Peyer's patch (tissue), 4 donors: ENCODE data around the gene KRT78. TPM values are rescaled to one million over a fixed set of nuclear protein-coding genes. Genes with fewer than 3 reads are reported as not detected.
A peak's percentile ranks its signal among the peaks of the same experiment; 100 is the strongest.

Experiments
- DNase-seq, 3 donors: peaks; one replicate each; pipeline ENCODE4 v3.0.0-alpha.2; 2017 to 2019
- H3K27ac ChIP-seq, 4 donors: fragments of 200-600 bp; sonication (generic); one replicate each; pipeline ENCODE4 v1.5.1; 2016 to 2019
- H3K27me3 ChIP-seq, 2 donors: fragments of 200-600 bp; sonication (generic); one replicate each; pipeline ENCODE4 v1.5.1; 2019
- H3K36me3 ChIP-seq, 3 donors: fragments of 200-600 bp; sonication (generic); one replicate each; pipeline ENCODE4 v1.5.1; 2016 to 2019
- H3K4me1 ChIP-seq, 4 donors: fragments of 200-600 bp; sonication (generic); one replicate each; pipeline ENCODE4 v1.5.1; 2016 to 2019
- H3K4me3 ChIP-seq, 4 donors: fragments of 200-600 bp; sonication (generic); 1 replicate in 3 of 4; 2 replicates in 1 of 4; pipeline ENCODE4 v1.5.1; 2016 to 2019; ENCODE audit warnings: mild to moderate bottlenecking in 1 of 4
- H3K9me3 ChIP-seq, 4 donors: fragments of 200-600 bp; sonication (generic); one replicate each; pipeline ENCODE4 v1.5.1; 2016 to 2019; ENCODE audit warnings: mild to moderate bottlenecking in 1 of 4
- POLR2A ChIP-seq, 2 donors: fragments of 450-650 bp; IDR thresholded peaks; one replicate each; pipeline ENCODE4 v1.5.1; 2017; ENCODE audit warnings: antibody characterized with exemption in 2 of 2, mild to moderate bottlenecking in 2 of 2, moderate library complexity in 2 of 2
- total RNA-seq, 4 donors: library from RNA; depleted of rRNA; stranded (reverse); fragments of >200 nt; gene quantifications; one replicate each; pipeline ENCODE4 v1.1.0, GENCODE V29; 2016
- TF ChIP-seq, protein P1 (sequence below), 6 experiments: fragments of 450-650 bp in 4 of 6; fragments of 200-600 bp in 2 of 6; sonication (generic) in 1 of 6; IDR thresholded peaks; one replicate each; pipeline ENCODE4 v1.5.1; 2017 to 2019; ENCODE audit warnings: antibody characterized with exemption in 6 of 6, mild to moderate bottlenecking in 3 of 6, moderate library complexity in 1 of 6

Gene KRT78
- total RNA-seq, 4 donors from 2014 or later = not detected

DNA sequence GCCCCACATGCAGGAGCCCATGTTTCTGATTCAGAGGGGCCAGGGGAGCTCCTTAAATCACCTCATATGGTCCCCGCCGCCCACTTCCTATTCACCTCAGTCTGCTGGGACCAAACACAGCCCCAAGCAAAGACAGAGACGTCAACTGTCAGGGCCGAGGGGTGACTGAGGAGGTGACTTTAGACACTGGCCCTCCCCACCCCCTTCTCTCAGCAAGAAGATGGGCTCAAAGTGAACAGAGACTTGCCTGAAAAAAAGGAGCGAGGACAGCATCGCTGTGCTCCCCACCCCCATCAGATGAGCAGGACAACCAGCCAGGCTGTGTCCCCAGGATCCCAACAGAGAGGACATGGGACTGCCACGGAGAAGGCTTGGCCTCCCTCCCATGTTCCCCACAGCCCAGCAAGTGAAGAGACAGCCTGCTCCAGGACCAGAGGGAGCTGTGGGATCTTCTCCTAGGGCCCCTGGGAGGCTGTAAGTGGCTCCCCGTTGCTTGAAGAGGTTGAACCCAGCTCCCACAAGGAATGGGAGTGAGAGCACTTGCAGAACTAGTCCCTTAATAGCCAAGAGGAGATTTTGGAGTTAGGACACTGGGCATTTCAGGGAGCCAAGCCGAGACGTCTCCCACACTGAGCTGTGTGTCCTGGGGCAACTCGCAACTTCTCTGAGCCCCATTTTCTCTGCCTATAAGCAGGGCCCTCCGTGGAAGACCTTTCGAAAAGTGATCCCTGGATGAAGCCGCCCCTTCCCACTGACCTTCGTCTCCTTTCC lies 13.3 kb downstream of the KRT78 start:
- no peaks in the 10 kb centered on the region for H3K4me1 ChIP-seq
- no peaks in the 10 kb centered on the region for H3K27me3 ChIP-seq
- no peaks in the 10 kb centered on the region for H3K36me3 ChIP-seq
- no peak overlapping the region for H3K27ac ChIP-seq
- H3K4me3 ChIP-seq = no peak overlapping the region
- TF ChIP-seq, protein P1, sequence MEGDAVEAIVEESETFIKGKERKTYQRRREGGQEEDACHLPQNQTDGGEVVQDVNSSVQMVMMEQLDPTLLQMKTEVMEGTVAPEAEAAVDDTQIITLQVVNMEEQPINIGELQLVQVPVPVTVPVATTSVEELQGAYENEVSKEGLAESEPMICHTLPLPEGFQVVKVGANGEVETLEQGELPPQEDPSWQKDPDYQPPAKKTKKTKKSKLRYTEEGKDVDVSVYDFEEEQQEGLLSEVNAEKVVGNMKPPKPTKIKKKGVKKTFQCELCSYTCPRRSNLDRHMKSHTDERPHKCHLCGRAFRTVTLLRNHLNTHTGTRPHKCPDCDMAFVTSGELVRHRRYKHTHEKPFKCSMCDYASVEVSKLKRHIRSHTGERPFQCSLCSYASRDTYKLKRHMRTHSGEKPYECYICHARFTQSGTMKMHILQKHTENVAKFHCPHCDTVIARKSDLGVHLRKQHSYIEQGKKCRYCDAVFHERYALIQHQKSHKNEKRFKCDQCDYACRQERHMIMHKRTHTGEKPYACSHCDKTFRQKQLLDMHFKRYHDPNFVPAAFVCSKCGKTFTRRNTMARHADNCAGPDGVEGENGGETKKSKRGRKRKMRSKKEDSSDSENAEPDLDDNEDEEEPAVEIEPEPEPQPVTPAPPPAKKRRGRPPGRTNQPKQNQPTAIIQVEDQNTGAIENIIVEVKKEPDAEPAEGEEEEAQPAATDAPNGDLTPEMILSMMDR (IDR thresholded peaks at IDR 0.05) = no peak
- no peak for TF ChIP-seq POLR2A (IDR thresholded peaks at IDR 0.05)
- no peak for DNase-seq
- H3K9me3 ChIP-seq = no peaks in the 10 kb centered on the region

DNA sequence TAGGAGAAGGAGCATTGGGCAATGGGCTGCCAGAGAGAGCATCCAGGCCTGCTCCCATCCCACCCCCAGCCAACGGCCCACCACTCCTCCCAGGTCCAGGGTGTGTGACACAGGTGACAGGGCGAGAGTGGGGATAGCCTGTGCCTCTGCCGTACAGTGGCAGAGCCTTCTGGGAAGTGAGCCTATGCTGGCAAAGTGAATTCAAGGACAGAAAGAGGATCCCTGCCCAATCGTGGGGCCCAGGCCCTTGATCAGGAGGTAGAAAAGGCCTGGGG lies 14.1 kb downstream of the KRT78 start:
- Histone ChIP-seq H3K4me3 (no peak overlapping the region), H3K27ac (no peak overlapping the region), H3K36me3 (no peaks in the 10 kb centered on the region), H3K27me3 (no peaks in the 10 kb centered on the region), H3K4me1 (no peaks in the 10 kb centered on the region), H3K9me3 (no peaks in the 10 kb centered on the region)
- no peak for DNase-seq
- TF ChIP-seq, protein P1 (IDR thresholded peaks at IDR 0.05) = no peak
- no peak for TF ChIP-seq POLR2A (IDR thresholded peaks at IDR 0.05)

DNA sequence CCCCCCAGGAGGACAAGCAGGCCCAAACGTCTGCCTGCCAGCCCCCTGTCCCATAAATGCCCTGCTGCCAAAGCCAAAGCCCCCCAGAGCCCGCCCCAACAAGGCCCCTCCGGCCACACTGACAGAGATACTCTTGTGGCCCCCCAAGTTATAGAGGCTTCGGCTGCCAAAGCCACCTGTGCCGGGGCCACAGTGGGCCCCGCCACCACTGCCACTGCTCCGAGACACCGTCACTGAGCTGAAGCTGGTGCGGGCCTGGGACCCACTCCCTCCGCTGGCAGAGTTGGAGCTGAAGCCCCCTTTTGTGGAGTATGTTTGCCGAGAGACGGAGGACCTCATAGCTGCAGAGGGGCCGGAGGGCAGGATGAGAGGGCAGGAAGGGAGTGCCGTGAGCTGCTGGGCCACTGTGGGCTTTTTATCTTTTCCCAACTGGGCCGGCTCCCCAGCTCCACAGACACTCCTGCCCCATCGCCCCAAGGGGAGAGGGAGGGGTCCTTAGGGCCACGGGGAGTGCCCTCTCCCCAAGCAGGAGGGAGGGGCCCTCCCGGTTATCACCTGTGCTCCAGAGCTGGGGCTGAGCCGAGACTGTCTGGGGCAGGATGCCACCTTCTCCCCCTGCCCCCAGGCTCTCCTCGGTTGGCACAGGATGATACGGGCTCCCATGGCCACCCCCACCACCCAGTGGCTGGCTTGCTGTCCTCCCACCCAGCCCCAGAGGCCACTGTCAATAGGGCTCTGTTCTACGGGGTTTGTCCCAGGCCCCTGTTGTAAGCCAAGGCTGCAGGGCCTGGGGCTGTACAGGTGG lies 14.7 kb downstream of the KRT78 start, which contains the start of gene KRT79:
Gene KRT79, minus strand, starts transcription at position 390 of the 805 bp plus-strand sequence. Its CDS starts 51 bp downstream, at position 339.
- Histone ChIP-seq H3K27me3 (no peaks in the 10 kb centered on the region), H3K4me1 (no peaks in the 10 kb centered on the region), H3K9me3 (no peaks in the 10 kb centered on the region), H3K36me3 (no peaks in the 10 kb centered on the region), H3K27ac (no peak within 1 kb of the TSS), H3K4me3 (no peak within 1 kb of the TSS)
- DNase-seq = no peak
- no peak for TF ChIP-seq POLR2A (IDR thresholded peaks at IDR 0.05)
- TF ChIP-seq, protein P1 (IDR thresholded peaks at IDR 0.05) = no peak

DNA sequence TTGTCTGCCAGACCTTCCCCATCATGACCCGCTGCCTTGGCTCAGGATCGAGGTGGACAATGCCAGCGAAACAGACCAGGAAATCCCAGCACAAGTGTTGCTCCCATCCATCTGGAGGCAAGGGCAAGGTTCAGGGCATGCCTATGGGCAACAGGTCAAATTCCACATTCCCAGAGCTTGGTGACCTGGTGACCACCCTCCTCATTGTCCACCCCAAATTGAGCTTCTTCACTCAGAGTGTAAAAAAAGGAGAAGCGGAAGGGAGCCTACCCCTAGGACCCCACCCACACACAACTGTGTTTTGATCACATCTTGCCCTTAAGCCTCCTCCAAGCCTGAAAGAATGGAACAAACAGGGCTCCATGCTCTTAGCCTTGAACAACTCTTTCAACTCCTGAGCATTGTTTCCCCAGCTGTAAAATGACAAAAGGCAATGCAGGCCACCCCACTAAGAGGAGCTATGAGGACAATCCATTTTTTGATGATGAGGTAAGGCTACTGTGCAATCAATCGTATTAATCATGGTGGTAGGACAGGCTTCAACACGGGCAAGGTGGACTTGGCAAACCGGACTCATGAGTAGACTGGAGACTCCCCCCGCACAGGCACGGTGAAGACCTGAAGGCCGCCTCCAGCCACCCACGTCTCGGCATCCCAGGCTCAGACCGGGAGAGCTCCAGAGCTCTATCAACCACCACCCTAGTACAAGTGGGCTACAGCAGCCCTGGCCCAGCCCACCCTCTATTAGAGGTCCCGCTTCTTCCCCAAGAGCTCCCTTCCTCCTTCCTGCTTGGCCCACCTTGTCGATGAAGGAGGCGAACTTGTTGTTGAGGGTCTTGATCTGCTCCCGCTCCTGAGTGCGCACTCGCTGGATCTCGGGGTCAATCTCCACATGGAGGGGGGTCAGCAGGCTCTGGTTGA lies 15.5 kb downstream of the KRT78 start:
- Histone ChIP-seq H3K27ac (no peak overlapping the region), H3K9me3 (no peaks in the 10 kb centered on the region), H3K36me3 (no peaks in the 10 kb centered on the region), H3K4me3 (no peak overlapping the region), H3K4me1 (no peaks in the 10 kb centered on the region), H3K27me3 (no peaks in the 10 kb centered on the region)
- no peak for TF ChIP-seq POLR2A (IDR thresholded peaks at IDR 0.05)
- TF ChIP-seq, protein P1 (IDR thresholded peaks at IDR 0.05) = no peak
- DNase-seq = peak in 1 of 3 donors; percentile 55

DNA sequence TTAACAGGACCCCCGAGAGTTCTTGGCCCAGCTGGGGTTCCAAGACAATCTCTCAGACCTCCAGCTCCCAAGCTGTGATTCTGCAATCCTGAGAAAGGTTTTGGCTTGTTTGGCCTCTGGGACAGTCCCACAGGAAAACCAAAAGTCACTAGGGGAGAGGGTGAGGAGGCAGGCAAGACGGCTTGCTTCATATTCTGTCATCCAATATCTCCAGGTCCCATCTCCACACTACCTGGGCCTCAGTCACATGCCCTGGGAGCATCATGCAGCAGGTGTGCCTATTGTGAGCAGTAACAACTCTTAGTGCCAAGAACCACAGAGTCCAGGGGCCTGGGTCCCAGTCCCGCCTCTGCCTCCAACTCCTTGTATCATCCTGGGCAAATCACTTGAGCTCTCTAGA lies 16.3 kb downstream of the KRT78 start:
- no peak overlapping the region for H3K27ac ChIP-seq
- no peaks in the 10 kb centered on the region for H3K4me1 ChIP-seq
- no peaks in the 10 kb centered on the region for H3K9me3 ChIP-seq
- no peaks in the 10 kb centered on the region for H3K36me3 ChIP-seq
- TF ChIP-seq, protein P1 (IDR thresholded peaks at IDR 0.05) = no peak
- TF ChIP-seq POLR2A (IDR thresholded peaks at IDR 0.05) = no peak
- H3K4me3 ChIP-seq = no peak overlapping the region
- H3K27me3 ChIP-seq = no peaks in the 10 kb centered on the region
- no peak for DNase-seq
